ENCODE data around the gene BCL3.
A peak's percentile ranks its signal among the peaks of the same experiment; 100 is the strongest.

The BCL3 gene

DNA sequence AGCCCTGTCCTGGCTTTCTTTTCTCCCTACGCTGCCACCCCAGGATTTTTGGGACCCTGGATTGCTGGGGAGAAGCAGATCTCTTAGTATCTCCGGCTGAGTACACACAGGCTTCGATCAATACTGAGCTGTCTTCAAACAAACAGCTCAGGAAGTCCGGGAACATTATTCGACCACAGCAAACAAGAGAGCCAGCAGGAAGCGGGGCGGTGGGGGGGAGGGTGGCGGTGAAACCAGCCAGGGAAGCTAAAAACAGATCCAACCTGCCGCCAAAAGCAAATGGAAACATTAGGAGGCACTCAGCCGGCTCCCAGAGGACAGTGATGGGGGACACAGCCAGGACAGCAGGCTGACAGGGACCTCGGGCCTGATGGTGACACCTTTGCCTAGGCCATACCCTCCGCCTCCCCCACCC lies 48.2 kb downstream of the BCL3 start:
- no peak for DNase-seq

DNA sequence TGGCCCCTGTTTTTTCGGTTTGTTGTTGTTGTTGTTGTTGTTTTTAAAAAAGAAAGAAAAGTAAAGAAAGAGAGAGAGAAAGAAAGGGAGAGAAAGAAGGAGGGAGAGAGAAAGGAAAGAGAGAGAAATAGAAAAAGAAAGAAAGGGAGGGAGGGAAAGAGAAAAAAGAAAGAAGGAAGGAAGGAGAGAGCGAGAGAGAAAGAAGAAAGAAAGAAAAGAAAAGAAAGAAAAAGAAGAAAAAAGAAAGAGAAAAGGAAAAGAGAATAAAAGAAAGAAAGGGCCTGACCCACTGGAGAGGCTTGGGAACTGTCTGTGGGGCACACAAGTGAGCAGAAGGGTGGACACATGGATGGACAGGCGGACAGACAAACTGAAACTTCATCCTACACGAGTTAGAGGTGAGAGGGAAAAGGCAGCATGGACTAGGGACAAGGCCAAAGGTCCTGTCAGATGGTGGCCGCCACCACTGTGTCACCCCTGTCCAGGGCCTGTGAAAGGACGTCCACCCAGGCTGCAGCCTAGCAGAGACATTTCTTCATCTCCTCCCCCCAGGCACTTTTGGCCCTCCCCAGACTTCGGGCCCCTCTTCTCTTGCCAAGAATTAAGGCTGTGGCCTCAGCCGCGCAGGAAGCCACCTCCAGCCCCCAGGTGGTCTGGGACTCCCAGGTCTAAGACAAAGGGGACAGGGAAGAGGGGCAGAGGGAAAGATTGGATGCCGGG lies 51.3 kb downstream of the BCL3 start:
- DNase-seq = no peak

DNA sequence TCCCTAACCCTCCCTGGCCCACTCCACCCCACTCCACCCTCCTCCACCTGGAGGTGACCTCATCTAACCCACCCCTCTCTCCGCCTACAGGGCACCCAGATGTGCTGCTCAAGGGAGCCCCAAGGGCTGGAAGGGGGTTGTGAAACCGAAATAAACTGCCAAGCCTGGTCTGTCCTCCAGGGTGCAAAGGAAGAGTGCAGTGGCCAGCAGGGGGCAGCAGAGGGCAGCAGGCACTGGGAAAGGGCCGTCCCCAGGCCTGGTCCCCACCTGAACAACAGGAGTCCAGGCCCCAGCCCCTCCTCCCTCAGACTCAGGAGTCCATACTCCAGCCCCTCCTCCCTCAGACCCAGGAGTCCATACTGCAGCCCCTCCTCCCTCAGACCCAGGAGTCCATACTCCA lies 52.0 kb downstream of the BCL3 start:
- DNase-seq = peak; percentile 55 to 79 (median 73)

DNA sequence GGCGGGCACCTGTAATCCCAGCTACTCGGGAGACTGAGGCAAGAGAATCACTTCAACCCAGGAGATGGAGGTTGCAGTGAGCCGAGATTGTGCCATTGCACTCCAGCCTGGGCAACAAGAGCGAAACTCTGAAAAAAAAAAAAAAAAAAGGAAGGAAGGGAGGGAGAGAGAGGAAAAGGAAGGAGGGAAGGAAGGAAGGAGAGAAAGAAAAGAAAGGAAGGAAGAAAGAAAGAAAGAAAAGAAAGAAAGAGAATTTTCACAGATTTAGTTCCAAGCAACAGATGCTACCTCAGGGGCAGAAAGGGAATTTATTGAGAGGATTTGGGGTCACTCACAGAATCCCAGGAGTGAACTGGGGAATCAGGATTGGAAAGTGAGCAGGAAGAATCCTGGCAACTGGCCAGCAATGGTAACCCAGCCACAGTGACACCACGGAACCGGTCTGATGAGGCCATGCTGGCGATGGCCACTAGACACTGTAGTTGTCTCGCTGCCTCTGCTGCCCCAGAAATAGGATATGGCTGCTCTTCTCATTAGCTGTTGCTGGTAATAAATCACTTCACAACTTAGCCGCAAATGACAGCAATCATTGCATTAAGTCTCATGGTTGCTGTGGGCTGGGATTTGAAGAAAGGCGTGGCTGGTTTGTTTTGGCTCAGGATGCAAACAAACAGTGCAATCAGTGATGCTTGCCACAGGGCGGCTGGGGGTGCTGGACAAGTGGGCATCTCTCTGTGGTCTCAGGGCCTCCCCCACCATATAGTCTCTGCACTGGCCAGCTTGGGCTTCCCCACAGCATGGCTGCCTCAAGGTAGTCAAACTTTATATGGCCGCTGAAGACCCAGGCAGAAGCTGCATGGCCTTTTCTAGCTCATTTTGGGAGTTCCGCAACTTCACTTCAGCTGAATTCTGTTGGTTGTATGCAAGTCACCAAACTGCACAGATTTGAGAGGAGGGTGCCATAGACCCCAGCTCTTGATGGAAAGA lies 55.2 kb downstream of the BCL3 start:
- DNase-seq = no peak

DNA sequence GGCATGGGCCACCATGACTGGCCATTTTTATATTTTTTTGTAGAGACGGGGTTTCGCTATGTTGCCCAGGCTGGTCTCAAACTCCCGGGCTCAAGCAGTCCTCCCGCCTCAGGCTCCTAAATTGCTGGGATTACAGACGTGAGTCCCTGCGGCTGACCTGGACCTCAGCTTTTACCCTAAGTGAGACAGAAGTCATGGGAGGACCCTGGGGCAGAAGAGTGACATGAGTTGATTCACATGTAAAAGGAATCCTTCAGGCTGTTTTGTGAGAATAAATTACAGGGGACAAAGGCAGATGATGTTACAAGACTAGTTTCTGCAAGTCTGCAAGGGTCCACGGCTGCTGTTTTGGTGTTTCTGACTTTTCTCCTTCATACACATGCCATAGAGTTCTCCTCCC lies 57.8 kb downstream of the BCL3 start:
- DNase-seq = no peak

DNA sequence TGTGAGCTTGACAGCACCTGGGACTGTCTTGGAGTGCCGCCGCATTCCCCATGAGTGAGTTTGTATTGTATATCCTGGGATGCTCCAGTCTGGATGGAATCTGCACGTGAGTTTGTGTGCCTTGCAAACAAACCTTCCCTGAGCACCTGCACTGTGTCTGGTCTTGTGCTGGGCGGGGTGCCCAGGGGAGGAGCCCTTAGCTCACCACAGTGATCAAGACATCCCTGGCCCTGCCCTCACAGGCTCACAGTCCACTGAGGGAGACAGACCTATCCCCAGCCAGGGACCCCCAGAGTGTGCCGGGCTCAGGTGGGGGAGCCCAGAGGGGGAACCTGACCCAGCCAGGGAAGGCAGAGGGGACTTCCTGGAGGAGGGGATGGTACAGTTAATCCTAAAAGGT lies 58.7 kb downstream of the BCL3 start:
- DNase-seq = no peak

DNA sequence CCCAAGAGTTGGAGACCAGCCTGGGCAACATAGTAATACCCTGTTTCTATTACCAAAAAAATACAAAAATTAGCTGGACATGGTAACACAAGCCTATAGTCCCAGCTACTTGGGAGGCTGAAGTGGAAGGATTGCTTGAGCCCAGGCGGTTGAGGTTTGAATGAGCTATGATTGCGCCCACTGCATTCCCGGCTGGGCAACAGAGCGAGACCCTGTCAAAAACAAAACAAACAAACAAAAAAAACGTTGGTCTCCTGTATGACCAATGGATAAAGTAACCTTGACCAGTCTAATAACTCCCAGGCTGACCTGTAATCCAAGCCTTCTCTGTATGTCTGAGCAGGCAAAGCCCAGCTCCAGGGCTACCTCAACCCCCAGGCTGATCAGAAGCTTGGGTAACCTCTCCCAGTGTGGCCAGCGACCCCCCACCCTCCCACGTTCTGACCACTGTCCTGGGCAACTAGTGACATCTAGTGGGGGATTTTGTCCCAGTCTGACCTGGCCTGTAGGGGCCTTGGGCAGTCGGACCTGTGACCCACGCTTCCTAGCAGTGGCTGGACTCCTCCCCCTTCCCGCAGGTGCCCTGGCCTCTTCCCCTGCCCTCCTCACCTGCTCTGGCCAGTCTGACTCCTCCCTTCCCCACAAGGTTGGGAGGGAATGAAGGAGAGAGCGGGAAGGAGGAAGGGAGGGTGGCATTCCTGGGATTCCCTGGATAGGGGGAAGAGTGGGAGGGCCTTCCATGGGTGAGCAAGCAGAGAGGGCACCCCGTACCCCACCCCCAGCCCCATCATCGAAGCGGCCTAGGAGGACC lies 59.3 kb downstream of the BCL3 start:
- DNase-seq = no peak

DNA sequence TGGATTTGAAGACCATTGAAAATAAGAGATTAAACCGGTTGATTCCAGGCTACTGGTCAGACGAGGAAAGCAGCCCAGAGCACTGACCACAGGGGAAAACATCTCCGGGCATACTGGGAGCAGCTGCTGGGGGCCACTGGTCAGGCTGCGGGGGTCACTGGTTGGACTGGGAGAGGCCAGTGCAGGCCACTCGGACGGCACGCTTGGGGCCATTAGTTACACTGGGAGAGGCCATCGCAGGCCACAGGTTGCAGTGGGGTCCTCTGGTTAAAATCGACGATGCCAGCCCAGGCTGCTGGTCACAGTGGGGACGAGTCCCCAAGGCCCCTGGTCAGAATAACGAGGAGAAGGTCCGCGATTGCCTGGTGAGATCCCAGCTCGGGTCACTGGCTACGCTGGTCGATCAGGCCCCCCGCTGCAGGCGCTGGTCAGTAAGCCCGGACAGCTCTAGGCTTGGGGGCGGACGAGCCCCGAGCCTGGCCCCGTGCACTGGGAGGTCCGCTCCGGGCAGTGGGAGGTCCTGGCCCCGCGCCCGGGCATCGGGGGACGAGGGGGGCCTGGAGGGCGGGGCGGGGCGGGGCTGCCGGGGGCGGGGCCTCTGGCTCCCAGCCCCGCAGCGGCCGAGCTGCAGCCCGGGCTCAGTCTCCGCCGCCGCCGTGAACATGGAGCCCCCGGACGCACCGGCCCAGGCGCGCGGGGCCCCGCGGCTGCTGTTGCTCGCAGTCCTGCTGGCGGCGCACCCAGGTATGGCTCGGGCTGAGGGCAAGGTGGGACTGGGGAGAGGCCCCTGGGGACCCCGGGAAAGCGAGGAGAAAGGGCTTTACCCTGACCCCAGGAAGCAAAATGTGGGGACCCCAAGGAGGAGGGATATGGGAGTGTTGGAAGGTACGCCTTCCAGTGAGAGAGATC lies 60.2 kb downstream of the BCL3 start, which contains the start of gene BCAM:
TSS of gene BCAM (plus strand) at position 641 of the 909 bp plus-strand sequence. CDS start at position 663, 22 bp downstream.
- no peak for DNase-seq

All from activated CD4-positive, CD25-positive, alpha-beta regulatory T cell (primary cell).